Stomach (tissue), 9 donors: Measurements from ENCODE around the gene CSRNP2. TPM values are rescaled to one million over a fixed set of nuclear protein-coding genes. Genes with fewer than 3 reads are reported as not detected.

ENCODE experiments used
- DNase-seq, 2 donors: peaks; one replicate each; pipeline versions ENCODE4 v3.0.0 to v3.0.0-alpha.2; 2013 to 2019
- H3K27ac ChIP-seq, 5 donors: fragments of 200-600 bp in 4 of 5; sonication (generic) in 4 of 5; one replicate each; pipeline ENCODE4 v1.5.1; 2013 to 2019; ENCODE audit warnings: mild to moderate bottlenecking in 1 of 5, moderate library complexity in 1 of 5
- H3K27me3 ChIP-seq, 3 donors: fragments of 200-600 bp; sonication (generic); one replicate each; pipeline ENCODE4 v1.5.1; 2017 to 2019; ENCODE audit warnings: mixed run types in 1 of 3
- H3K36me3 ChIP-seq, 4 donors: fragments of 200-600 bp; sonication (generic); 1 replicate in 3 of 4; 2 replicates in 1 of 4; pipeline ENCODE4 v1.5.1; 2016 to 2019
- H3K4me1 ChIP-seq, 4 donors: fragments of 200-600 bp; sonication (generic); one replicate each; pipeline ENCODE4 v1.5.1; 2016 to 2019
- H3K4me3 ChIP-seq, 4 donors: fragments of 200-600 bp; sonication (generic) in 3 of 4; one replicate each; pipeline ENCODE4 v1.5.1; 2016 to 2019; ENCODE audit warnings: mild to moderate bottlenecking in 1 of 4
- H3K9me3 ChIP-seq, 4 donors: fragments of 200-600 bp; sonication (generic); one replicate each; pipeline ENCODE4 v1.5.1; 2016 to 2019
- CTCF ChIP-seq, 7 experiments: fragments of 450-650 bp in 4 of 7; fragments of 200-600 bp in 3 of 7; sonication (generic) in 3 of 7; IDR thresholded peaks; one replicate each; pipeline ENCODE4 v1.5.1; 2016 to 2019; ENCODE audit warnings: antibody characterized with exemption in 7 of 7, control low read depth in 2 of 7, mild to moderate bottlenecking in 1 of 7
- EP300 ChIP-seq: sonication (generic); formaldehyde crosslinking; IDR thresholded peaks from one replicate; pipeline ENCODE4 v1.6.1; 2017; ENCODE audit warnings: antibody characterized with exemption
- POLR2A ChIP-seq, 4 donors: fragments of 450-650 bp; IDR thresholded peaks; one replicate each; pipeline ENCODE4 v1.6.1; 2016; ENCODE audit warnings: antibody characterized with exemption in 4 of 4, control low read depth in 2 of 4, mild to moderate bottlenecking in 1 of 4, moderate library complexity in 1 of 4
- POLR2AphosphoS5 ChIP-seq, 3 donors: sonication (generic); formaldehyde crosslinking; IDR thresholded peaks; one replicate each; pipeline ENCODE4 v1.6.1; 2016; ENCODE audit warnings: antibody characterized with exemption in 3 of 3
- WGBS, 5 donors: extraction: QIAGEN DNeasy Blood & Tissue Kit in 3 of 5; methylation state at CpG; one replicate each; pipeline versions ENCODE4 v1.1.5 to v1.1.7; 2013 to 2018; 5-methylcytosine and 5-hydroxymethylcytosine counted together
- intact Hi-C: fragments of 100-400 bp; cut with DNase I; formaldehyde crosslinking; loops from one replicate; pipeline ENCODE4 v1.15.1; 2023; ENCODE audit warnings: low total_unique reads
- polyA plus RNA-seq, 3 donors: library from polyadenylated mRNA; stranded (reverse); fragments of 200-250 nt; gene quantifications; one replicate each; pipeline ENCODE4 v1.2.3, GENCODE V29; 2013
- total RNA-seq, 5 donors: library from RNA; depleted of rRNA; stranded (reverse); fragments of >200 nt; gene quantifications; one replicate each; pipeline versions ENCODE4 v1.1.0 to v1.2.3, GENCODE V29; 2014 to 2016
- donor health status: healthy with polysubstance abuse.
- donor health status: Bipolar disorder and iron deficiency.
- donor health status: healthy.

CSRNP2 gene
- total and polyA plus RNA-seq, 8 donors = 6.0 to 117 (median 15.2) TPM

GRCh38 chr12:51023625-51024382 is 59.6 kb downstream of the CSRNP2 start:
- no peaks in the 10 kb centered on the region for H3K9me3 ChIP-seq
- DNase-seq = peak in 1 of 2 donors; percentile 35
- H3K4me1 ChIP-seq = peaks cover 6 to 72% (median 28%) of the 10 kb centered on the region in 4 donors
- peak overlapping the region; percentile 65 to 98 (median 94) for H3K27ac ChIP-seq
- 36 to 50% (median 37%) methylated on average over 4 of the region's 4 CpGs for WGBS, 5 donors
- intact Hi-C loops = no loop called here
- TF ChIP-seq CTCF (IDR thresholded peaks at IDR 0.05) (no peak), POLR2A (IDR thresholded peaks at IDR 0.05) (no peak), EP300 (no peak), POLR2AphosphoS5 (IDR thresholded peaks at IDR 0.05) (no peak)
- no peaks in the 10 kb centered on the region for H3K36me3 ChIP-seq
- peak overlapping the region; percentile 72 to 87 (median 84) for H3K4me3 ChIP-seq
- no peaks in the 10 kb centered on the region for H3K27me3 ChIP-seq

- H3K27ac ChIP-seq = peak overlapping the region in 1 of 5 donors; percentile 94
- H3K27me3 ChIP-seq = no peaks in the 10 kb centered on the region
- no peaks in the 10 kb centered on the region for H3K36me3 ChIP-seq
- 33 to 52% (median 42%) methylated on average over 1 of the region's 1 CpG for WGBS, 5 donors
- TF ChIP-seq POLR2AphosphoS5 (IDR thresholded peaks at IDR 0.05) = no peak
- TF ChIP-seq CTCF (IDR thresholded peaks at IDR 0.05) = no peak
- TF ChIP-seq EP300 = no peak
- TF ChIP-seq POLR2A (IDR thresholded peaks at IDR 0.05) = no peak
- H3K4me1 ChIP-seq = peaks cover 6 to 70% (median 34%) of the 10 kb centered on the region in 4 donors
- intact Hi-C loops = no loop called here
- DNase-seq = no peak
- H3K9me3 ChIP-seq = no peaks in the 10 kb centered on the region
- no peak overlapping the region for H3K4me3 ChIP-seq
Measured at GRCh38 chr12:51021694-51022093, 61.7 kb downstream of the CSRNP2 start.

- Histone ChIP-seq H3K9me3 (no peaks in the 10 kb centered on the region), H3K27me3 (no peaks in the 10 kb centered on the region), H3K27ac (peak overlapping the region in 2 of 5 donors; percentile 24 to 94), H3K4me1 (peaks cover 6 to 64% (median 36%) of the 10 kb centered on the region in 4 donors), H3K4me3 (no peak overlapping the region), H3K36me3 (no peaks in the 10 kb centered on the region)
- peak in 1 of 2 donors; percentile 37 for DNase-seq
- WGBS, 5 donors = 78 to 86% (median 83%) methylated on average over 7 of the region's 7 CpGs
- intact Hi-C loops = no loop called here
- TF ChIP-seq POLR2A (IDR thresholded peaks at IDR 0.05) (no peak), CTCF (IDR thresholded peaks at IDR 0.05) (no peak)
Measured at GRCh38 chr12:51020448-51021182, 62.8 kb downstream of the CSRNP2 start.

GRCh38 chr12:51019927-51020326 is 63.5 kb downstream of the CSRNP2 start:
- no peak overlapping the region for H3K27ac ChIP-seq
- no peaks in the 10 kb centered on the region for H3K36me3 ChIP-seq
- no peak for DNase-seq
- TF ChIP-seq EP300 (no peak), POLR2AphosphoS5 (IDR thresholded peaks at IDR 0.05) (no peak), POLR2A (IDR thresholded peaks at IDR 0.05) (no peak), CTCF (IDR thresholded peaks at IDR 0.05) (no peak)
- H3K27me3 ChIP-seq = no peaks in the 10 kb centered on the region
- no peak overlapping the region for H3K4me3 ChIP-seq
- intact Hi-C loops = no loop called here
- H3K9me3 ChIP-seq = no peaks in the 10 kb centered on the region
- H3K4me1 ChIP-seq = peaks cover 0 to 57% (median 34%) of the 10 kb centered on the region in 4 donors
- WGBS, 5 donors = 82 to 93% (median 90%) methylated on average over 2 of the region's 2 CpGs
